Right atrium auricular region (tissue), 2 donors: ENCODE measurements around the gene SLC25A21. TPM values are rescaled to one million over a fixed set of nuclear protein-coding genes. Genes with fewer than 3 reads are reported as not detected.

Experiments used
- DNase-seq: peaks from one replicate; pipeline ENCODE4 v3.0.0-alpha.2; 2019; ENCODE audit warnings: low spot score
- H3K27ac ChIP-seq, 2 donors: fragments of 200-600 bp; sonication (generic); 1 replicate in 1 of 2; 2 replicates in 1 of 2; pipeline ENCODE4 v1.5.1; 2016 to 2019
- H3K27me3 ChIP-seq, 2 donors: fragments of 200-600 bp; sonication (generic); one replicate each; pipeline versions ENCODE4 v1.5.1 to v1.6.0; 2017 to 2019
- H3K36me3 ChIP-seq: fragments of 200-600 bp; sonication (generic); one replicate; pipeline ENCODE4 v1.5.1; 2016
- H3K4me1 ChIP-seq, 2 donors: fragments of 200-600 bp; sonication (generic); one replicate each; pipeline versions ENCODE4 v1.5.1 to v1.6.0; 2017 to 2019
- H3K4me3 ChIP-seq, 2 donors: fragments of 200-600 bp; sonication (generic); 1 replicate in 1 of 2; 2 replicates in 1 of 2; pipeline ENCODE4 v1.5.1; 2017 to 2019; ENCODE audit warnings: mild to moderate bottlenecking in 1 of 2, moderate library complexity in 1 of 2
- H3K9me3 ChIP-seq, 2 donors: fragments of 200-600 bp; sonication (generic); one replicate each; pipeline ENCODE4 v1.5.1; 2019
- total RNA-seq, 2 donors: library from RNA; depleted of rRNA; stranded (reverse); fragments of >200 nt; gene quantifications; one replicate each; pipeline ENCODE4 v1.1.0, GENCODE V29; 2016
- TF ChIP-seq, protein P1 (sequence below), 2 donors: fragments of 200-600 bp; sonication (generic); IDR thresholded peaks; one replicate each; pipeline ENCODE4 v1.5.1; 2019; ENCODE audit warnings: antibody characterized with exemption in 2 of 2

SLC25A21 gene
- total RNA-seq, 2 donors from 2014 or later = 0.55 to 0.93 TPM

GRCh38 chr14:36967892-36968555 is 204.4 kb downstream of the SLC25A21 start:
- Histone ChIP-seq H3K27ac (no peak overlapping the region), H3K4me1 (no peaks in the 10 kb centered on the region), H3K4me3 (no peak overlapping the region), H3K9me3 (no peaks in the 10 kb centered on the region), H3K27me3 (no peaks in the 10 kb centered on the region), H3K36me3 (no peaks in the 10 kb centered on the region)
- no peak for DNase-seq
- TF ChIP-seq, protein P1, sequence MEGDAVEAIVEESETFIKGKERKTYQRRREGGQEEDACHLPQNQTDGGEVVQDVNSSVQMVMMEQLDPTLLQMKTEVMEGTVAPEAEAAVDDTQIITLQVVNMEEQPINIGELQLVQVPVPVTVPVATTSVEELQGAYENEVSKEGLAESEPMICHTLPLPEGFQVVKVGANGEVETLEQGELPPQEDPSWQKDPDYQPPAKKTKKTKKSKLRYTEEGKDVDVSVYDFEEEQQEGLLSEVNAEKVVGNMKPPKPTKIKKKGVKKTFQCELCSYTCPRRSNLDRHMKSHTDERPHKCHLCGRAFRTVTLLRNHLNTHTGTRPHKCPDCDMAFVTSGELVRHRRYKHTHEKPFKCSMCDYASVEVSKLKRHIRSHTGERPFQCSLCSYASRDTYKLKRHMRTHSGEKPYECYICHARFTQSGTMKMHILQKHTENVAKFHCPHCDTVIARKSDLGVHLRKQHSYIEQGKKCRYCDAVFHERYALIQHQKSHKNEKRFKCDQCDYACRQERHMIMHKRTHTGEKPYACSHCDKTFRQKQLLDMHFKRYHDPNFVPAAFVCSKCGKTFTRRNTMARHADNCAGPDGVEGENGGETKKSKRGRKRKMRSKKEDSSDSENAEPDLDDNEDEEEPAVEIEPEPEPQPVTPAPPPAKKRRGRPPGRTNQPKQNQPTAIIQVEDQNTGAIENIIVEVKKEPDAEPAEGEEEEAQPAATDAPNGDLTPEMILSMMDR (IDR thresholded peaks at IDR 0.05) = no peak

DNA sequence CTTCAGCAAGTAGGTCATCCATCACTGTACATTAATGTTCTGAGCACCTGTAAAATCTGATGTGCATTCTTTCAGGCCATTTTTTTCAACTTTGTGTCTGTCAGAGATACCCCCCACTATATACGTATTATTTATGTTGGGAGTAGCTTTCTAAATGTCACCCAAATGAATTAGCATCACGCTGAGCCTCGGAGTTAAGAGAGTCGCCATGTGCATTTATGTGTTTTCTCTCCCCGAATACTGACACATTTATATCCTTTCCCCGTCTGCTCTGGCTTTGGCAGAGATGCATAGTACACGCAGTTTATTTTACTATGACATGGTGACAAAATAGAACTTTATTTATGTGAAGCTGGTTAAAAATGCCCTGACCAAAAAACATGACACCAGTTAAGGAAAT is 216.4 kb downstream of the SLC25A21 start:
- H3K4me3 ChIP-seq = no peak overlapping the region
- TF ChIP-seq, protein P1 (IDR thresholded peaks at IDR 0.05) = no peak

DNA sequence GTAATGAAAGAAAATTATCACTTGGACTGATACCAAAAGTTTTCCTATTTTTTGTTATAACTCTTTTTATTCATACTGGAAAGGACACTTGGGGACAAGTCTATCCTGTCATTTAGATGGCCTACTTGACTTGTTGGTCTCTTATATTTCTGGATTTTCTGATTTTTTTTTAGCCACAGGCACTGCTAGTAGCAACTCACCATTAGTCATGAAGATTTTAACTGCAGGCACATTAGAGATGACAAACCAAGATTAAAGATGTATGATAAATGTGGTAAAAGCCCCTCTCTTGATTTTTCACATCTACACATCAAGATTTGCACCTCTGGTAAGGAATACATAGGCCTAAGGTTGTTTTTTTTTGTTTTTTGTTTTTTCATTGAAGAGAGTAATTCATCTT is 217.0 kb downstream of the SLC25A21 start:
- TF ChIP-seq, protein P1 (IDR thresholded peaks at IDR 0.05) = no peak
- Histone ChIP-seq H3K36me3 (no peaks in the 10 kb centered on the region), H3K4me1 (no peaks in the 10 kb centered on the region), H3K27me3 (no peaks in the 10 kb centered on the region), H3K9me3 (no peaks in the 10 kb centered on the region), H3K4me3 (no peak overlapping the region), H3K27ac (no peak overlapping the region)
- no peak for DNase-seq

More for the DNA sequence above, 216.4 kb downstream of the SLC25A21 start:
- Histone ChIP-seq H3K36me3 (no peaks in the 10 kb centered on the region), H3K9me3 (no peaks in the 10 kb centered on the region), H3K27ac (no peak overlapping the region), H3K27me3 (no peaks in the 10 kb centered on the region), H3K4me1 (no peaks in the 10 kb centered on the region)
- DNase-seq = no peak

- no peaks in the 10 kb centered on the region for H3K4me1 ChIP-seq
These were observed 219.7 kb downstream of the SLC25A21 start for GRCh38 chr14:36952689-36953088.

GRCh38 chr14:36951380-36951911 is 221.0 kb downstream of the SLC25A21 start:
- TF ChIP-seq, protein P1 (IDR thresholded peaks at IDR 0.05) = no peak
- H3K27ac ChIP-seq = no peak overlapping the region

More at GRCh38 chr14:36952689-36953088, 219.7 kb downstream of the SLC25A21 start:
- Histone ChIP-seq H3K4me3 (no peak overlapping the region), H3K9me3 (no peaks in the 10 kb centered on the region), H3K36me3 (no peaks in the 10 kb centered on the region), H3K27me3 (no peaks in the 10 kb centered on the region), H3K27ac (no peak overlapping the region)
- no peak for DNase-seq
- TF ChIP-seq, protein P1 (IDR thresholded peaks at IDR 0.05) = no peak

More at GRCh38 chr14:36951380-36951911, 221.0 kb downstream of the SLC25A21 start:
- Histone ChIP-seq H3K36me3 (no peaks in the 10 kb centered on the region), H3K27me3 (no peaks in the 10 kb centered on the region), H3K4me3 (no peak overlapping the region), H3K4me1 (no peaks in the 10 kb centered on the region), H3K9me3 (no peaks in the 10 kb centered on the region)
- DNase-seq = no peak
